Stimulated activated CD8-positive, alpha-beta memory T cell treated with anti-CD3 and anti-CD28 coated beads, Interleukin-15, amount 100 ng/mL, for 4 hours (primary cell): ENCODE data around the gene RBMS2.
A peak's percentile ranks its signal among the peaks of the same experiment; 100 is the strongest.
"Not testable (repeated sequence)": the region's sequence is repeated elsewhere in the genome, so short reads cannot be mapped to it uniquely, and the experiment has no call there.

Experiments used
- DNase-seq, 2 donors: peaks; one replicate each; pipeline ENCODE4 v3.0.0-alpha.2; 2020; ENCODE audit warnings: low read depth in 2 of 2

RBMS2 gene

GRCh38 chr12:56517854-56518253, 3.8 kb upstream of the RBMS2 start:
- no peak for DNase-seq

GRCh38 chr12:56518570-56518969, 3.0 kb upstream of the RBMS2 start:
- no peak for DNase-seq

GRCh38 chr12:56520048-56520447, 1.6 kb upstream of the RBMS2 start:
- DNase-seq, result no peak

GRCh38 chr12:56520506-56520905, 1.1 kb upstream of the RBMS2 start:
- no peak for DNase-seq

GRCh38 chr12:56521209-56521589, 421 bp upstream of the RBMS2 start:
- DNase-seq, result no peak

- no peak for DNase-seq
These were observed 982 bp downstream of the RBMS2 start for GRCh38 chr12:56522411-56523193.

- no peak for DNase-seq
These were observed 7.2 kb downstream of the RBMS2 start for GRCh38 chr12:56528846-56529245.

GRCh38 chr12:56529656-56530055, 8.0 kb downstream of the RBMS2 start:
- no peak for DNase-seq

- no peak for DNase-seq
These were observed 8.9 kb downstream of the RBMS2 start for GRCh38 chr12:56530390-56531055.

GRCh38 chr12:56537546-56537945, 15.9 kb downstream of the RBMS2 start:
- no peak for DNase-seq

GRCh38 chr12:56541631-56542030, 20.0 kb downstream of the RBMS2 start:
- DNase-seq, result no peak

GRCh38 chr12:56542164-56542563, 20.5 kb downstream of the RBMS2 start:
- DNase-seq, result no peak

GRCh38 chr12:56545023-56545604, 23.5 kb downstream of the RBMS2 start:
- no peak for DNase-seq

GRCh38 chr12:56546680-56547079, 25.1 kb downstream of the RBMS2 start:
- no peak for DNase-seq

- DNase-seq, result no peak
These were observed 29.4 kb downstream of the RBMS2 start for GRCh38 chr12:56551070-56551469.

- DNase-seq, result peak in 1 of 2 donors; percentile 5
These were observed 44.0 kb downstream of the RBMS2 start for GRCh38 chr12:56565510-56566101.

- no peak for DNase-seq
These were observed 46.5 kb downstream of the RBMS2 start for GRCh38 chr12:56568146-56568545.

GRCh38 chr12:56571121-56571520, 49.5 kb downstream of the RBMS2 start:
- DNase-seq, result no peak

GRCh38 chr12:56572288-56572687, 50.7 kb downstream of the RBMS2 start:
- DNase-seq, result no peak

GRCh38 chr12:56574210-56574609, 52.6 kb downstream of the RBMS2 start:
- DNase-seq, result no peak

GRCh38 chr12:56577248-56577647, 55.6 kb downstream of the RBMS2 start:
- not testable (repeated sequence) for DNase-seq

GRCh38 chr12:56578983-56579546, 57.4 kb downstream of the RBMS2 start:
- no peak for DNase-seq
